ENCODE results near the gene MRPL36. TPM values are rescaled to one million over a fixed set of nuclear protein-coding genes. Genes with fewer than 3 reads are reported as not detected.

Gene MRPL36
- total and polyA plus RNA-seq, 2 of the 4 experiments (the other 2 are of a cell fraction) = 85.9 to 103 TPM

DNA sequence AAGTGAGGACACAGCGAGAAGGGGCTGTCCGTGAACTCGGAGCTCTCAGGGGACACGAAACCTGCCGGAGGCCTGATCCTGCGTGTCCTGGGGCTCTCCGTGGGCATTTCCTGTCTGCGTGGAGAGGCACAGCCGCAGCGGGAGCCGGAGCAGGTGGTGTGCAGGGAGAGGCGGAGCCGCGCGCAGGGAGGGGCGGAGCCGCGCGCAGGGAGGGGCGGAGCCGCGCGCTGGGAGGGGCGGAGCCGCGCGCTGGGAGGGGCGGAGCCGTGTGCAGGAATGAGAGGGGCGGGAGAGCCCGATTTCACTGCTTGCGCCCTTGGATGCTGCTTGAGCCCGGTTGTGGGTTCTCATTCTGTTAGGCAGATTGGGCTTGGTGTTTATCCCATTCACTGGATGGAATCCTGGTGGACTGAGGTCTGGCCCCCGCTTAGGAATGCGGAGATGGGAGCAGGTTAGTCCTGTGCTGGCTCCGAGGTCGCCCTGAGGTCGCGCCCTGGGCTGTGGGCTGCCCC, 28.3 kb upstream of the MRPL36 start:
- H3K14ac ChIP-seq (replicated peaks; ENCODE audit: low read depth, low read length) = no peak overlapping the region
- no peak overlapping the region for H3K23ac ChIP-seq (ENCODE audit: low read depth, low read length)
- no peaks in the 10 kb centered on the region for H3K9me3 ChIP-seq (ENCODE audit: control insufficient read depth, insufficient read depth, low read length)
- TF ChIP-seq CEBPB (IDR thresholded peaks at IDR 0.05; ENCODE audit: low read depth, low read length) (no peak), BHLHE40 (IDR thresholded peaks at IDR 0.05; ENCODE audit: low read depth, low read length) (no peak), NFE2L2 (IDR thresholded peaks at IDR 0.05; ENCODE audit: low read depth, low read length) (no peak), MAFK (IDR thresholded peaks at IDR 0.05; ENCODE audit: low read depth, low read length) (no peak), SMC3 (IDR thresholded peaks at IDR 0.05; ENCODE audit: low read depth, low read length) (no peak), CHD1 (IDR thresholded peaks at IDR 0.05; ENCODE audit: low read depth, low read length) (no peak), FOS (IDR thresholded peaks at IDR 0.05; ENCODE audit: low read depth, low read length) (no peak), MAZ (IDR thresholded peaks at IDR 0.05; ENCODE audit: borderline replicate concordance, low read depth, low read length) (no peak), RFX5 (IDR thresholded peaks at IDR 0.05; ENCODE audit: low read depth, low read length) (no peak)
- TF ChIP-seq, protein P1, sequence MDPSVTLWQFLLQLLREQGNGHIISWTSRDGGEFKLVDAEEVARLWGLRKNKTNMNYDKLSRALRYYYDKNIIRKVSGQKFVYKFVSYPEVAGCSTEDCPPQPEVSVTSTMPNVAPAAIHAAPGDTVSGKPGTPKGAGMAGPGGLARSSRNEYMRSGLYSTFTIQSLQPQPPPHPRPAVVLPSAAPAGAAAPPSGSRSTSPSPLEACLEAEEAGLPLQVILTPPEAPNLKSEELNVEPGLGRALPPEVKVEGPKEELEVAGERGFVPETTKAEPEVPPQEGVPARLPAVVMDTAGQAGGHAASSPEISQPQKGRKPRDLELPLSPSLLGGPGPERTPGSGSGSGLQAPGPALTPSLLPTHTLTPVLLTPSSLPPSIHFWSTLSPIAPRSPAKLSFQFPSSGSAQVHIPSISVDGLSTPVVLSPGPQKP (IDR thresholded peaks at IDR 0.05; ENCODE audit: borderline replicate concordance, low read depth, low read length) = no peak
- H3K79me1 ChIP-seq (ENCODE audit: low read depth in 1 of 2, low read length in 2 of 2) = no peaks in the 10 kb centered on the region
- no peak overlapping the region for H2AK9ac ChIP-seq (replicated peaks; ENCODE audit: low read depth, low read length, poor library complexity)
- intact Hi-C loops (cut with micrococcal nuclease) (no loop called here), dilution Hi-C loops (cut with HindIII; ENCODE audit: low sequenced_read_pairs, unreplicated experiment) (no loop called here), in situ Hi-C loops (cut with MboI; ENCODE audit: low sequenced_read_pairs) (no loop called here)
- H3K56ac ChIP-seq (ENCODE audit: extremely low read depth, insufficient read depth, low read length) = no peak overlapping the region
- no peaks in the 10 kb centered on the region for H4K20me1 ChIP-seq (ENCODE audit: insufficient read depth, low read length)
- H3K27me3 ChIP-seq (ENCODE audit: control insufficient read depth, insufficient read depth, low read length) = no peaks in the 10 kb centered on the region; the same call in 1 of the 2 replicates
- no peak overlapping the region for H3K4ac ChIP-seq (ENCODE audit: low read depth, low read length)
- no peak for ATAC-seq (ENCODE audit: low read depth)
- no peak overlapping the region for H2BK120ac ChIP-seq (ENCODE audit: low read depth, low read length)
- H4K5ac ChIP-seq (ENCODE audit: low read depth, low read length) = no peak overlapping the region
- H3K4me2 ChIP-seq (ENCODE audit: low read depth, low read length) = no peak overlapping the region
- no peak for DNase-seq
- no peak overlapping the region for H3K9ac ChIP-seq (ENCODE audit: low read depth, low read length)
- H2AFZ ChIP-seq (replicated peaks; ENCODE audit: low read length, poor library complexity) = no peak overlapping the region
- 60% methylated on average over 21 of the region's 39 CpGs; no CpG with 5 or more reads in 1 of the 2 experiments for WGBS, 2 experiments (ENCODE audit: extremely low coverage in 2 of 2, insufficient read length in 1 of 2)
- H2BK20ac ChIP-seq (ENCODE audit: low read depth, low read length) = no peak overlapping the region
- ChIA-PET CTCF (no interaction called here), POLR2A (ENCODE audit: unreplicated experiment) (no interaction called here)
- H2BK15ac ChIP-seq (ENCODE audit: low read depth, low read length) = no peak overlapping the region
- peaks cover 12% of the 10 kb centered on the region for H3K36me3 ChIP-seq (ENCODE audit: control insufficient read depth, insufficient read depth, low read length)
- H3K18ac ChIP-seq (ENCODE audit: low read depth, low read length) = no peak overlapping the region
- no peak overlapping the region for H3K4me3 ChIP-seq (ENCODE audit: insufficient read depth, low read depth, low read length)
- no peak overlapping the region for H3K27ac ChIP-seq (ENCODE audit: insufficient read depth, low read length)
- no peak overlapping the region for H2AK5ac ChIP-seq (ENCODE audit: low read depth, low read length)
- H4K91ac ChIP-seq (ENCODE audit: insufficient read depth, low read depth, low read length) = no peak overlapping the region
- H2BK5ac ChIP-seq (ENCODE audit: low read depth, low read length, poor library complexity, severe bottlenecking) = no peak overlapping the region
- no peaks in the 10 kb centered on the region; the same call in 1 of the 2 replicates for H3K4me1 ChIP-seq (ENCODE audit: control insufficient read depth, insufficient read depth, low read length)
- peaks cover 2% of the 10 kb centered on the region; the same call in 1 of the 2 replicates for H3K9me1 ChIP-seq (ENCODE audit: insufficient read depth, low read length)
- H4K8ac ChIP-seq (ENCODE audit: low read depth in 2 of 2, low read length in 2 of 2) = no peak overlapping the region
- BruUV-seq (replicated peaks) = no TSS peak

All from IMR-90 (cell line).